Measurements from ENCODE around the gene TEKTIP1. TPM values are rescaled to one million over a fixed set of nuclear protein-coding genes. Genes with fewer than 3 reads are reported as not detected.
"Not testable (repeated sequence)": the region's sequence is repeated elsewhere in the genome, so short reads cannot be mapped to it uniquely, and the experiment has no call there.

The TEKTIP1 gene
- total RNA-seq, 1 experiment from 2014 or later = 1.3 TPM

DNA sequence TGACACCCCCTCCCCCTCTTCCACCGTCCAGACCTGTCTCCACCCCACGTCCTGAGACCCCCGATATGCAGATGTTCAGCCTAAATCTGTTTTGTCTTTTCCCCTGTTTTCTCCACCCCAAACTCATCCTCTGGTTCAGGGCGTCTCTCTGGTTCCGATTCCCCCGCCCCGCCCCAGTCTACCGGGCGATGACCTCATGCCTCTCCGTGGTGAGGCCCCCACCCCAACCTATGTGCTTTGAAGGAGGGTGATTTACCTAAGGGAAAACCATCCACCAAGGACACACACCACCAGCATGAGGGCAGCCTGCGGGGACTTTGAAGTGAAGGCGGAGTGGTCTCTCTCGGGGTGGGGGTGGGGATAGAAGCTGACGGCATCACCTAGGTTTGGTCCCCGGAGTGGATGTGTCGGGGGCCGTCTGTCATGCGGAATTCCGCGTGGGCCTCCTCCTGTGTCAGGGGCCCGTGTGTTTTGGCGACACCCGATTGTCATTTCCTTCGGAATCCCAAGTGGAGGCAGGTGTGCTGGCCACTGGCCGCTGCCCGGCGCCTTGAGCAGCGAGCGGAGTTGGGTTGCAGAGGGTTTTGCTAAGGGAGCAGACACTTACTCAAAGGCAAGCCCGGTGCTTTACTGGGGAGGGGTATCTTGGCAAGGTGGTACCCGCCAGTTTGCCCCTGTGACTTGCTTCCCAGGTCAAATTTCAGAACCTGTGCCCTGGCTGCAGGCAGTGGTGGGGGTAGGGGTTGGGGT, 31.4 kb upstream of the TEKTIP1 start:
- H3K23ac ChIP-seq (ENCODE audit: insufficient read length, low read depth, low read length) = no peak overlapping the region
- TF ChIP-seq CTCF (conservative IDR thresholded peaks at IDR 0.05) = no peak
- no peak overlapping the region for H4K91ac ChIP-seq (ENCODE audit: insufficient read length, low read depth, low read length)
- H3K27ac ChIP-seq (ENCODE audit: insufficient read length, low read depth, low read length) = no peak overlapping the region
- no peak overlapping the region for H4K5ac ChIP-seq (ENCODE audit: insufficient read length, low read depth, low read length)
- no peak overlapping the region for H2BK20ac ChIP-seq (ENCODE audit: low read depth, low read length, poor library complexity, severe bottlenecking)
- no peak overlapping the region for H2BK12ac ChIP-seq (ENCODE audit: insufficient read length, low read depth, low read length)
- peak; percentile 79 for DNase-seq
- Mint-ChIP-seq H3K27me3 (ENCODE audit: low read depth) (no peaks in the 10 kb centered on the region), H3K9me3 (no peaks in the 10 kb centered on the region; a peak in 1 of 5 replicates), H3K36me3 (ENCODE audit: insufficient read depth in 1 of 3, low read depth in 3 of 3) (peaks cover 10 to 34% (median 19%) of the 10 kb centered on the region in 3 experiments; a peak in 6 of 7 replicates), H3K27ac (peak overlapping the region in 2 of 3 experiments; percentile 40 to 87; a peak in 4 of 7 replicates), H3K4me1 (peaks cover 16 to 40% of the 10 kb centered on the region in 2 experiments), H3K4me3 (peak overlapping the region; percentile 79 to 93)
- H3K4me2 ChIP-seq (ENCODE audit: insufficient read depth, insufficient read length, low read length) = peak overlapping the region; percentile 86
- no peak overlapping the region for H2BK120ac ChIP-seq (ENCODE audit: low read depth, low read length, poor library complexity, severe bottlenecking)
- no peak overlapping the region for H3T11ph ChIP-seq (ENCODE audit: low read length)
- no peaks in the 10 kb centered on the region for H3K4me1 ChIP-seq (ENCODE audit: insufficient read depth, low read length)
- H3K79me2 ChIP-seq (ENCODE audit: insufficient read depth, low read length) = peaks cover 3% of the 10 kb centered on the region; the same call in 1 of the 2 replicates
- no peak overlapping the region for H4K8ac ChIP-seq (replicated peaks; ENCODE audit: insufficient read length, low read depth, low read length)
- no peak overlapping the region for H2BK5ac ChIP-seq (ENCODE audit: insufficient read length, low read length)
- no peaks in the 10 kb centered on the region for H3K27me3 ChIP-seq (ENCODE audit: insufficient read depth, low read length)
- H3K9me3 ChIP-seq (ENCODE audit: control insufficient read depth, low read depth, low read length) = no peaks in the 10 kb centered on the region
- peaks cover 15% of the 10 kb centered on the region for H3K23me2 ChIP-seq (ENCODE audit: insufficient read length, low read depth, low read length, poor library complexity, severe bottlenecking)
- H2AK5ac ChIP-seq (ENCODE audit: insufficient read length, low read length) = no peak overlapping the region
- no peaks in the 10 kb centered on the region for H3K79me1 ChIP-seq (ENCODE audit: insufficient read depth, low read depth, low read length, poor library complexity, severe bottlenecking)
- H3K56ac ChIP-seq (ENCODE audit: insufficient read length, low read depth, low read length) = no peak overlapping the region
- H2BK15ac ChIP-seq (ENCODE audit: low read depth, low read length) = no peak overlapping the region
- no peaks in the 10 kb centered on the region for H4K20me1 ChIP-seq (ENCODE audit: control insufficient read depth, insufficient read depth, insufficient read length)
- no peak overlapping the region for H3K4ac ChIP-seq (ENCODE audit: low read depth, low read length)
- no peak overlapping the region for H2AFZ ChIP-seq (ENCODE audit: low read length)
- WGBS (ENCODE audit: extremely low coverage, insufficient read length, low lambda C conversion rate) = no CpG with 5 or more reads among the region's 31 CpGs
- no peak overlapping the region; the same call in 1 of the 2 replicates for H3K14ac ChIP-seq (ENCODE audit: insufficient read depth, low read length)
- peak overlapping the region; percentile 17 for H3K9ac ChIP-seq (ENCODE audit: extremely low read depth, insufficient read length, low read length)
- no peak overlapping the region for H3K18ac ChIP-seq (ENCODE audit: insufficient read length, low read depth, low read length)

GRCh38 chr19:3508121-3508661, 30.8 kb upstream of the TEKTIP1 start:
- H3K27ac ChIP-seq (ENCODE audit: insufficient read length, low read depth, low read length); H3K9me3 Mint-ChIP-seq; H4K8ac ChIP-seq (replicated peaks; ENCODE audit: insufficient read length, low read depth, low read length); H3K4ac ChIP-seq (ENCODE audit: low read depth, low read length); H3T11ph ChIP-seq (ENCODE audit: low read length); H2BK120ac ChIP-seq (ENCODE audit: low read depth, low read length, poor library complexity, severe bottlenecking); H3K79me2 ChIP-seq (ENCODE audit: insufficient read depth, low read length); H2BK20ac ChIP-seq (ENCODE audit: low read depth, low read length, poor library complexity, severe bottlenecking); H3K14ac ChIP-seq (ENCODE audit: insufficient read depth, low read length); H3K4me1 ChIP-seq (ENCODE audit: insufficient read depth, low read length); H4K91ac ChIP-seq (ENCODE audit: insufficient read length, low read depth, low read length); H3K56ac ChIP-seq (ENCODE audit: insufficient read length, low read depth, low read length); H4K20me1 ChIP-seq (ENCODE audit: control insufficient read depth, insufficient read depth, insufficient read length); DNase-seq; H2AFZ ChIP-seq (ENCODE audit: low read length); H3K23ac ChIP-seq (ENCODE audit: insufficient read length, low read depth, low read length); H3K9me3 ChIP-seq (ENCODE audit: control insufficient read depth, low read depth, low read length); H2BK12ac ChIP-seq (ENCODE audit: insufficient read length, low read depth, low read length); H4K5ac ChIP-seq (ENCODE audit: insufficient read length, low read depth, low read length); H2AK5ac ChIP-seq (ENCODE audit: insufficient read length, low read length); H3K9ac ChIP-seq (ENCODE audit: extremely low read depth, insufficient read length, low read length); H3K18ac ChIP-seq (ENCODE audit: insufficient read length, low read depth, low read length); H3K27me3 Mint-ChIP-seq (ENCODE audit: low read depth); H2BK15ac ChIP-seq (ENCODE audit: low read depth, low read length); H3K79me1 ChIP-seq (ENCODE audit: insufficient read depth, low read depth, low read length, poor library complexity, severe bottlenecking); H2BK5ac ChIP-seq (ENCODE audit: insufficient read length, low read length); H3K27me3 ChIP-seq (ENCODE audit: insufficient read depth, low read length): not testable (repeated sequence)
- peaks cover 10 to 34% (median 19%) of the 10 kb centered on the region in 3 experiments; a peak in 6 of 7 replicates for H3K36me3 Mint-ChIP-seq (ENCODE audit: insufficient read depth in 1 of 3, low read depth in 3 of 3)
- no CpG with 5 or more reads among the region's 18 CpGs for WGBS (ENCODE audit: extremely low coverage, insufficient read length, low lambda C conversion rate)
- peaks cover 15% of the 10 kb centered on the region for H3K23me2 ChIP-seq (ENCODE audit: insufficient read length, low read depth, low read length, poor library complexity, severe bottlenecking)
- peaks cover 16 to 40% of the 10 kb centered on the region in 2 experiments for H3K4me1 Mint-ChIP-seq
- peak overlapping the region; percentile 86 for H3K4me2 ChIP-seq (ENCODE audit: insufficient read depth, insufficient read length, low read length)
- H3K27ac Mint-ChIP-seq = peak overlapping the region in 1 of 3 experiments; percentile 53; a peak in 2 of 7 replicates
- peak overlapping the region; percentile 79 to 93 for H3K4me3 Mint-ChIP-seq
